OCI-LY7 (cell line): ENCODE measurements around the gene PPIL6. TPM values are rescaled to one million over a fixed set of nuclear protein-coding genes. Genes with fewer than 3 reads are reported as not detected.

Source experiments
- BruUV-seq: library from RNA; stranded (reverse); fragments of 400-500 nt; replicated peaks from 2 replicates; lab custom pipeline; 2021; lab: Mats Ljungman, UMichigan
- CTCF ChIA-PET: fragments of 300-600 bp; sonication (Branson Sonifier 250); formaldehyde crosslinking; loops from one replicate; lab custom pipeline; 2022; ENCODE audit warnings: antibody characterized with exemption; ENCODE audit not compliant: unreplicated experiment; lab: Charles Lee
- POLR2A ChIA-PET: fragments of 300-600 bp; sonication (Branson Sonifier 250); formaldehyde crosslinking; loops from one replicate; lab custom pipeline; 2022; ENCODE audit warnings: antibody characterized with exemption; lab: Charles Lee
- DNase-seq: peaks from one replicate; pipeline ENCODE4 v3.0.0-alpha.2; 2015; ENCODE audit warnings: low spot score
- H2AFZ ChIP-seq: fragments of 200-600 bp; sonication (generic), shearing (Covaris generic); 2 replicates; pipeline ENCODE4 v1.6.1; 2014; ENCODE audit warnings: mild to moderate bottlenecking, antibody characterized with exemption, low read length, moderate library complexity
- H3K27ac ChIP-seq: fragments of 200-600 bp; sonication (generic); 2 replicates; pipeline ENCODE4 v1.5.1; 2014; ENCODE audit warnings: mixed run types, low read depth, mild to moderate bottlenecking, moderate library complexity, low read length, inconsistent platforms; ENCODE audit not compliant: poor library complexity, severe bottlenecking
- H3K36me3 ChIP-seq: fragments of 200-600 bp; sonication (generic); 2 replicates; pipeline ENCODE4 v1.6.1; 2014; ENCODE audit warnings: mild to moderate bottlenecking, antibody characterized with exemption, low read length, moderate library complexity, mixed read lengths; ENCODE audit not compliant: insufficient read depth
- H3K4me1 ChIP-seq: fragments of 200-600 bp; sonication (generic); 2 replicates; pipeline ENCODE4 v1.5.1; 2014; ENCODE audit warnings: mild to moderate bottlenecking, low read length; ENCODE audit not compliant: insufficient read depth, poor library complexity, severe bottlenecking
- H3K4me2 ChIP-seq: fragments of 200-600 bp; sonication (generic); 2 replicates; pipeline ENCODE4 v1.6.1; 2014; ENCODE audit warnings: mild to moderate bottlenecking, low read length
- H3K4me3 ChIP-seq: fragments of 200-600 bp; sonication (generic); 2 replicates; pipeline ENCODE4 v1.5.1; 2014; ENCODE audit warnings: mild to moderate bottlenecking, low read depth, low read length; ENCODE audit not compliant: poor library complexity, severe bottlenecking
- H3K79me2 ChIP-seq: fragments of 200-600 bp; sonication (generic); 2 replicates; pipeline ENCODE4 v1.6.1; 2016; ENCODE audit warnings: low read depth, mild to moderate bottlenecking, low read length, moderate library complexity, mixed read lengths; ENCODE audit not compliant: insufficient read depth
- H3K9me2 ChIP-seq: fragments of 200-600 bp; sonication (generic); 2 replicates; pipeline ENCODE4 v1.6.1; 2016; ENCODE audit warnings: mild to moderate bottlenecking, low read length, mixed read lengths; ENCODE audit not compliant: insufficient read depth
- H3K9me3 ChIP-seq: fragments of 200-600 bp; sonication (generic); 2 replicates; pipeline ENCODE4 v1.6.1; 2014; ENCODE audit warnings: mild to moderate bottlenecking, mixed run types, low read length, mixed read lengths
- H4K20me1 ChIP-seq: fragments of 200-600 bp; sonication (generic); 2 replicates; pipeline ENCODE4 v1.6.1; 2014; ENCODE audit warnings: mild to moderate bottlenecking, antibody characterized with exemption, low read length, moderate library complexity, mixed read lengths; ENCODE audit not compliant: insufficient read depth
- EZH2phosphoT487 ChIP-seq: fragments of 200-600 bp; sonication (generic); IDR thresholded peaks from 2 replicates; pipeline ENCODE4 v1.6.1; 2018; ENCODE audit warnings: low read depth, borderline replicate concordance, mild to moderate bottlenecking, mixed run types, antibody characterized with exemption, low read length, moderate library complexity, mixed read lengths
- intact Hi-C: fragments of 100-400 bp; cut with micrococcal nuclease; formaldehyde crosslinking; loops from one replicate; pipeline ENCODE4 v1.10.0; 2022; ENCODE audit not compliant: unreplicated experiment
- total RNA-seq, 2 experiments: library from RNA; depleted of rRNA in 1 of 2; stranded (reverse); fragments of >200 nt in 1 of 2; shearing (Covaris generic) in 1 of 2; gene quantifications; 2 replicates each; pipeline ENCODE4 v1.2.3, GENCODE V29; 2014 to 2022
- TF ChIP-seq, protein P1 (sequence below): fragments of 200-600 bp; sonication (generic); conservative IDR thresholded peaks from 2 replicates; pipeline ENCODE4 v1.5.1; 2014; ENCODE audit warnings: mild to moderate bottlenecking, antibody characterized with exemption, low read length, moderate library complexity, mixed read lengths

Gene PPIL6
- total RNA-seq, 2 experiments from 2014 or later, result 1.6 to 1.7 TPM

- H3K9me3 ChIP-seq, result no peaks in the 10 kb centered on the region
- intact Hi-C loops, result loop anchor here (1.0 to 5.0 kb wide), 8 partner anchors 57 to 841 kb away; partner anchors contain the start of genes AK9, CEP57L1, FIG4 and MICAL1
Measured at GRCh38 chr6:109382576-109383437, 57.6 kb downstream of the PPIL6 start.

DNA sequence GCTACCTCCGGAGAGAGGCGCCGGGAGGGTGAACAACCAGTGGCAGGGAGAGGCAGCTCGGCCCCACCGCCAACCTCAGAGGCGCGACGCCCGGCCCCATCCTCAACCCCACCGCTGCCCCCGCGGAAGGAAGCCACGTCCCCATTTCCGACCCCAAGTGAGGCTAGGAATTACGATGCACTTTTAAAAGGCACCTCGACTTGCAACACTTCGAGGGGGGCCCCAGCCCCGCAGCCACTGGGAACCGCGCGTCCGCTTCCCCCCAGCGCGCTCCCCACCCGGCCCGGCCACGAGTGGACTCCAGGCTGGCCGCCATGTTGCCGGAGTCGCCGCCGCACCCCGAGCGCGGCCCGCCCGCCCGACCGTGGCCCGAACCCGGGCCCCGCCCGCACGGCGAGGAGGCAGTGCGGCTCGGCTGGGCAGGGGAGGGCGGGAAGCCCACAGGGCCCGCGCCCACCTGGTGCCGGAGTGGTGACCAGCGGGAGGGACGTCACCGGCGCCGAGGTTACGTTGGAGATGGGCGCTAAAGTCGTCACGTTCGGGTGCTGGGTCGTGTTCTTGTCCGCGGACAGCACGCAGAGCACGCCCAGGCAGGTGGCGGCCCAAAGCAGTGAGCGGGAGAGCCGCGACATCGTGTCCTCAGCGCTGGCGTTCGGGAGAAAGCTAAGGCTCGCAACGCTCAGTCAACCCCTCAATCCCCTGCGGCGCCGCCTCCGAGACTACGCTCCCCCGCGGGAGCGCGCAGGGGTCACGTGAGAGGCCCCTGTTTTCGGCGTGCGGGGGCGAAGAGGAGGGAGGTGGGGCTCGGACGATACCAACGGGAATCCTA, 58.5 kb downstream of the PPIL6 start, which contains the start of gene CD164:
CD164 (minus strand) TSS at position 721 of the 829 bp plus-strand sequence; CDS start at position 632, 89 bp downstream.
- Histone ChIP-seq H3K36me3 (peaks cover 37% of the 10 kb centered on the region), H3K79me2 (peaks cover 47% of the 10 kb centered on the region), H3K4me2 (peak within 1 kb of the TSS; percentile 67), H3K27ac (peak within 1 kb of the TSS; percentile 85), H4K20me1 (peaks cover 19% of the 10 kb centered on the region), H3K9me3 (no peaks in the 10 kb centered on the region), H2AFZ (peak within 1 kb of the TSS; percentile 85), H3K9me2 (no peaks in the 10 kb centered on the region), H3K4me3 (peak within 1 kb of the TSS; percentile 91), H3K4me1 (peaks cover 28% of the 10 kb centered on the region)
- TF ChIP-seq, protein P1, sequence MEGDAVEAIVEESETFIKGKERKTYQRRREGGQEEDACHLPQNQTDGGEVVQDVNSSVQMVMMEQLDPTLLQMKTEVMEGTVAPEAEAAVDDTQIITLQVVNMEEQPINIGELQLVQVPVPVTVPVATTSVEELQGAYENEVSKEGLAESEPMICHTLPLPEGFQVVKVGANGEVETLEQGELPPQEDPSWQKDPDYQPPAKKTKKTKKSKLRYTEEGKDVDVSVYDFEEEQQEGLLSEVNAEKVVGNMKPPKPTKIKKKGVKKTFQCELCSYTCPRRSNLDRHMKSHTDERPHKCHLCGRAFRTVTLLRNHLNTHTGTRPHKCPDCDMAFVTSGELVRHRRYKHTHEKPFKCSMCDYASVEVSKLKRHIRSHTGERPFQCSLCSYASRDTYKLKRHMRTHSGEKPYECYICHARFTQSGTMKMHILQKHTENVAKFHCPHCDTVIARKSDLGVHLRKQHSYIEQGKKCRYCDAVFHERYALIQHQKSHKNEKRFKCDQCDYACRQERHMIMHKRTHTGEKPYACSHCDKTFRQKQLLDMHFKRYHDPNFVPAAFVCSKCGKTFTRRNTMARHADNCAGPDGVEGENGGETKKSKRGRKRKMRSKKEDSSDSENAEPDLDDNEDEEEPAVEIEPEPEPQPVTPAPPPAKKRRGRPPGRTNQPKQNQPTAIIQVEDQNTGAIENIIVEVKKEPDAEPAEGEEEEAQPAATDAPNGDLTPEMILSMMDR, result no peak
- no peak for TF ChIP-seq EZH2phosphoT487
- POLR2A ChIA-PET, result interaction anchor here (0.6 to 2.7 kb wide), 9 partner anchors 22 to 1786 kb away, joined by 3 to 11 read pairs (median 3); partner anchors contain the start of genes MICAL1 and SMPD2
- peak; percentile 97 for DNase-seq
- intact Hi-C loops, result loop anchor here (1.0 to 5.0 kb wide), 5 partner anchors 101 to 840 kb away; partner anchors contain the start of genes AK9, CEP57L1, FIG4 and SESN1
- CTCF ChIA-PET, result interaction anchor here (1.1 kb wide), 1 partner anchor 74 kb away, joined by 3 read pairs; the partner anchor contains the start of gene MICAL1
- BruUV-seq, result no TSS peak

More at GRCh38 chr6:109382576-109383437, 57.6 kb downstream of the PPIL6 start:
- H3K4me3 ChIP-seq, result peak overlapping the region; percentile 91
- no peak for TF ChIP-seq EZH2phosphoT487
- TF ChIP-seq, protein P1, result peak; percentile 90
- H4K20me1 ChIP-seq, result peaks cover 19% of the 10 kb centered on the region
- H3K27ac ChIP-seq, result peak overlapping the region; percentile 85
- H3K4me1 ChIP-seq, result peaks cover 28% of the 10 kb centered on the region
- BruUV-seq, result TSS peak; percentile 96
- ChIA-PET CTCF (interaction anchor here (0.7 to 1.8 kb wide), 3 partner anchors 12 to 195 kb away, joined by 3 to 10 read pairs (median 3); partner anchors contain the start of gene MICAL1), POLR2A (interaction anchor here (0.7 to 2.7 kb wide), 13 partner anchors 15 to 303 kb away, joined by 3 to 11 read pairs (median 3); partner anchors contain the start of genes MICAL1 and SMPD2)
- peak; percentile 97 for DNase-seq
- peaks cover 28% of the 10 kb centered on the region for H3K36me3 ChIP-seq
- H3K79me2 ChIP-seq, result peaks cover 43% of the 10 kb centered on the region
- H3K9me2 ChIP-seq, result no peaks in the 10 kb centered on the region
- H3K4me2 ChIP-seq, result peak overlapping the region; percentile 67
- H2AFZ ChIP-seq, result peak overlapping the region; percentile 85
